ENCODE data around the gene BDP1.

BDP1 gene

DNA sequence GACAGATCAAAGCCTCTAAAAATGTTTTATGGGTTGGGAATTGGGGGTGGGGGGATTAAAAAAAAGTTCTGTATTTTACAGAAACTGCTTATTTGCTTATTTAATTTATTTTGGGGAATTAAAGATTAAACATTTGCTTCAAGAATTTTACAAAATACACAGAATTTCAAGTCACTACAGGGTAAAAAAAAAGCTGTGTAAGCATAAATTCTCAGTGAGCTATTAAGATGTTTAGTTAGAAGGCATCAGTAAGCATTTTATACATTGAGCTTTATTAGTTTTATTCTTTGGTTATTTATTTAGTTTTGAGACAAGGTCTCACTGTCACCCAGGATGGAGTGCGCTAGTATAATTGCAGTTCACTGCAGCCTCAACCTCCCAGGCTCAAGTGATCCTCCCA lies 5.2 kb downstream of the BDP1 start:
- Histone ChIP-seq H3K9me3 (ENCODE audit: low read length) (no peaks in the 10 kb centered on the region), H3K79me2 (ENCODE audit: insufficient read depth, low read length) (peaks cover 22% of the 10 kb centered on the region), H2AFZ (ENCODE audit: low read length) (no peak overlapping the region), H3K4me1 (ENCODE audit: insufficient read depth, low read length, severe bottlenecking) (peaks cover 16% of the 10 kb centered on the region), H4K20me1 (ENCODE audit: insufficient read depth, low read length) (no peaks in the 10 kb centered on the region), H3K4me3 (ENCODE audit: low read depth, low read length, poor library complexity, severe bottlenecking) (no peak overlapping the region), H3K27ac (ENCODE audit: low read depth, low read length, poor library complexity, severe bottlenecking) (no peak overlapping the region), H3K4me2 (ENCODE audit: low read length) (no peak overlapping the region), H3F3A (ENCODE audit: insufficient read depth, low read length) (no peaks in the 10 kb centered on the region), H3K9ac (ENCODE audit: low read length) (no peak overlapping the region), H3K9me2 (ENCODE audit: low read depth, low read length) (no peaks in the 10 kb centered on the region), H3K27me3 (ENCODE audit: insufficient read depth, low read length) (no peaks in the 10 kb centered on the region), H3K36me3 (ENCODE audit: insufficient read depth, low read length) (peaks cover 71% of the 10 kb centered on the region)
- TF ChIP-seq, protein P1, sequence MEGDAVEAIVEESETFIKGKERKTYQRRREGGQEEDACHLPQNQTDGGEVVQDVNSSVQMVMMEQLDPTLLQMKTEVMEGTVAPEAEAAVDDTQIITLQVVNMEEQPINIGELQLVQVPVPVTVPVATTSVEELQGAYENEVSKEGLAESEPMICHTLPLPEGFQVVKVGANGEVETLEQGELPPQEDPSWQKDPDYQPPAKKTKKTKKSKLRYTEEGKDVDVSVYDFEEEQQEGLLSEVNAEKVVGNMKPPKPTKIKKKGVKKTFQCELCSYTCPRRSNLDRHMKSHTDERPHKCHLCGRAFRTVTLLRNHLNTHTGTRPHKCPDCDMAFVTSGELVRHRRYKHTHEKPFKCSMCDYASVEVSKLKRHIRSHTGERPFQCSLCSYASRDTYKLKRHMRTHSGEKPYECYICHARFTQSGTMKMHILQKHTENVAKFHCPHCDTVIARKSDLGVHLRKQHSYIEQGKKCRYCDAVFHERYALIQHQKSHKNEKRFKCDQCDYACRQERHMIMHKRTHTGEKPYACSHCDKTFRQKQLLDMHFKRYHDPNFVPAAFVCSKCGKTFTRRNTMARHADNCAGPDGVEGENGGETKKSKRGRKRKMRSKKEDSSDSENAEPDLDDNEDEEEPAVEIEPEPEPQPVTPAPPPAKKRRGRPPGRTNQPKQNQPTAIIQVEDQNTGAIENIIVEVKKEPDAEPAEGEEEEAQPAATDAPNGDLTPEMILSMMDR (IDR thresholded peaks at IDR 0.05; ENCODE audit: low read length), result no peak
- TF ChIP-seq EZH2 (IDR thresholded peaks at IDR 0.05; ENCODE audit: borderline replicate concordance, low read length), result no peak

DNA sequence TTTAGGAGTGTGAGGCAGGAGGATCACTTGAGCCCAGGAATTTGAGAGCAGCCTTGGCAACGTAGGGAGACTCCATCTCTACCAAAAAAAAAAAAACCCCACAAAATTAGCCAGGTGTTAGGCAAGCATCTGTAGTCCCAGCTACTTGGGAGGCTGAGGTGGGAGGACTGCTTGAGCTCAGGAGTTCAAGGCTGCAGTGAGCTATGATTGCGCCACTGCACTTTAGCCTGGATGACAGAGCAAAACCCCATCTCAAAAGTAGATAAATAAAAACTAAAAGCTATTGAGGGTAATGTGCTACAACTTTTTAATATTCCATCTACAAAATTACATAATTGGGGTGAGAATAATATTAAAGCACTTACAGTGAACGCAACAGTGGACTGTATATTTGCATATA lies 5.9 kb downstream of the BDP1 start:
- no peaks in the 10 kb centered on the region for H3K9me2 ChIP-seq (ENCODE audit: low read depth, low read length)
- no peak overlapping the region for H3K27ac ChIP-seq (ENCODE audit: low read depth, low read length, poor library complexity, severe bottlenecking)
- H3K79me2 ChIP-seq (ENCODE audit: insufficient read depth, low read length), result peaks cover 16% of the 10 kb centered on the region
- peaks cover 16% of the 10 kb centered on the region for H3K4me1 ChIP-seq (ENCODE audit: insufficient read depth, low read length, severe bottlenecking)
- H2AFZ ChIP-seq (ENCODE audit: low read length), result no peak overlapping the region
- H3K4me3 ChIP-seq (ENCODE audit: low read depth, low read length, poor library complexity, severe bottlenecking), result no peak overlapping the region
- no peaks in the 10 kb centered on the region for H3K9me3 ChIP-seq (ENCODE audit: low read length)
- no peaks in the 10 kb centered on the region for H3F3A ChIP-seq (ENCODE audit: insufficient read depth, low read length)
- H3K27me3 ChIP-seq (ENCODE audit: insufficient read depth, low read length), result no peaks in the 10 kb centered on the region
- H3K9ac ChIP-seq (ENCODE audit: low read length), result no peak overlapping the region
- peaks cover 76% of the 10 kb centered on the region for H3K36me3 ChIP-seq (ENCODE audit: insufficient read depth, low read length)
- TF ChIP-seq, protein P1 (IDR thresholded peaks at IDR 0.05; ENCODE audit: low read length), result no peak
- no peak for TF ChIP-seq EZH2 (IDR thresholded peaks at IDR 0.05; ENCODE audit: borderline replicate concordance, low read length)
- no peaks in the 10 kb centered on the region for H4K20me1 ChIP-seq (ENCODE audit: insufficient read depth, low read length)
- no peak overlapping the region for H3K4me2 ChIP-seq (ENCODE audit: low read length)

DNA sequence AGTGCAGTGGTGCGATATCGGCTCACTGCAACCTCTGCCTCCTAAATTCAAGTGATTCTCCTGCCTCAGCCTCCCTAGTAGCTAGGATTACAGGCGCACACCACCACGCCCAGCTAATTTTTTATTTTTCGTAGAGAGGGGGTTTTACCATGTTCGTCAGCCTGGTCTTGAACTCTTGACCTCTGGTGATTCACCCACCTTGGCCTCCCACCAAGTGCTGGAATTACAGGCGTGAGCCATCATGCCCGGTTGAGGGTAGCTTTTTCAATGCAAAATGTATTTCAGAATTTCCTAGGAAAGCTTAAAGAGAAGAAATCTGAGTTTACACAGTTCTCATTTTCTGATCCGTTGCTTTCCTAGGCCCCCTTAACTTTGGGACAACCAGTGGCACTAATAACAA lies 15.7 kb downstream of the BDP1 start:
- no peaks in the 10 kb centered on the region for H3K27me3 ChIP-seq (ENCODE audit: insufficient read depth, low read length)
- H3K9me3 ChIP-seq (ENCODE audit: low read length), result no peaks in the 10 kb centered on the region
- H3K27ac ChIP-seq (ENCODE audit: low read depth, low read length, poor library complexity, severe bottlenecking), result no peak overlapping the region
- no peak overlapping the region for H3K4me3 ChIP-seq (ENCODE audit: low read depth, low read length, poor library complexity, severe bottlenecking)
- H3F3A ChIP-seq (ENCODE audit: insufficient read depth, low read length), result no peaks in the 10 kb centered on the region
- no peaks in the 10 kb centered on the region for H3K79me2 ChIP-seq (ENCODE audit: insufficient read depth, low read length)
- H3K9me2 ChIP-seq (ENCODE audit: low read depth, low read length), result no peaks in the 10 kb centered on the region
- no peaks in the 10 kb centered on the region for H3K4me1 ChIP-seq (ENCODE audit: insufficient read depth, low read length, severe bottlenecking)
- H2AFZ ChIP-seq (ENCODE audit: low read length), result no peak overlapping the region
- H3K4me2 ChIP-seq (ENCODE audit: low read length), result no peak overlapping the region
- H3K36me3 ChIP-seq (ENCODE audit: insufficient read depth, low read length), result peaks cover 74% of the 10 kb centered on the region
- no peaks in the 10 kb centered on the region; the same call in 1 of the 2 replicates for H4K20me1 ChIP-seq (ENCODE audit: insufficient read depth, low read length)
- H3K9ac ChIP-seq (ENCODE audit: low read length), result no peak overlapping the region
- no peak for TF ChIP-seq EZH2 (IDR thresholded peaks at IDR 0.05; ENCODE audit: borderline replicate concordance, low read length)
- TF ChIP-seq, protein P1 (IDR thresholded peaks at IDR 0.05; ENCODE audit: low read length), result no peak
